GM13976 (cell line): Measurements from ENCODE around the gene RHOT2.
A peak's percentile ranks its signal among the peaks of the same experiment; 100 is the strongest.

Experiments
- DNase-seq: peaks from one replicate; pipeline ENCODE4 v3.0.0; 2012; ENCODE audit warnings: low spot score
- CTCF ChIP-seq: IDR thresholded peaks from 2 replicates; pipeline ENCODE4 v1.5.1; 2012; ENCODE audit warnings: borderline replicate concordance, mild to moderate bottlenecking; ENCODE audit not compliant: insufficient read depth; ENCODE audit errors: extremely low read depth, missing control alignments, control extremely low read depth
- in situ Hi-C: fragments of 300-500 bp; cut with MboI; formaldehyde crosslinking; loops from one replicate; pipeline ENCODE4 v1.12.0; 2022; ENCODE audit warnings: low sequenced_read_pairs, mixed read lengths, inconsistent platforms; ENCODE audit not compliant: unreplicated experiment

RHOT2 gene

GRCh38 chr16:693364-693763 is 25.4 kb downstream of the RHOT2 start:
- TF ChIP-seq CTCF = no peak
- DNase-seq = no peak
- in situ Hi-C loops = no loop called here

- no peak for DNase-seq
- in situ Hi-C loops = no loop called here
- no peak for TF ChIP-seq CTCF
These were observed 25.8 kb downstream of the RHOT2 start for GRCh38 chr16:693766-694165.

- no peak for DNase-seq
- in situ Hi-C loops = no loop called here
- no peak for TF ChIP-seq CTCF
These were observed 26.4 kb downstream of the RHOT2 start for GRCh38 chr16:694187-694862.

GRCh38 chr16:694863-695354 is 27.0 kb downstream of the RHOT2 start:
- DNase-seq = no peak
- in situ Hi-C loops = no loop called here
- TF ChIP-seq CTCF = no peak

GRCh38 chr16:695355-696089 is 27.6 kb downstream of the RHOT2 start:
- peak; percentile 88 for DNase-seq
- in situ Hi-C loops = no loop called here
- no peak for TF ChIP-seq CTCF

- no peak for TF ChIP-seq CTCF
- in situ Hi-C loops = no loop called here
These were observed 31.2 kb downstream of the RHOT2 start for GRCh38 chr16:698911-699671.

More at GRCh38 chr16:698911-699671, 31.2 kb downstream of the RHOT2 start:
- no peak for DNase-seq
